ENCODE results near the gene HHIPL1.

- TF ChIP-seq EP300 (IDR thresholded peaks at IDR 0.05) = no peak
- TF ChIP-seq POLR2A (IDR thresholded peaks at IDR 0.05) = no peak
Observed at GRCh38 chr14:99681101-99681831, 36.3 kb downstream of the HHIPL1 start.

All from suprapubic skin (tissue), 2 donors.